GM19043 (cell line): Measurements from ENCODE around the gene PRX.
"Not testable (repeated sequence)": the region's sequence is repeated elsewhere in the genome, so short reads cannot be mapped to it uniquely, and the experiment has no call there.

Experiments used
- ATAC-seq: cut with Tn5 transposase; IDR thresholded peaks from one replicate; pipeline ENCODE4 v1.9.1; 2021; ENCODE audit warnings: low read depth; ENCODE audit not compliant: unreplicated experiment

The PRX gene

GRCh38 chr19:40442328-40443130 is 29.4 kb upstream of the PRX start:
- no peak for ATAC-seq

- ATAC-seq: no peak
These were observed 28.6 kb upstream of the PRX start for GRCh38 chr19:40441719-40442253.

DNA sequence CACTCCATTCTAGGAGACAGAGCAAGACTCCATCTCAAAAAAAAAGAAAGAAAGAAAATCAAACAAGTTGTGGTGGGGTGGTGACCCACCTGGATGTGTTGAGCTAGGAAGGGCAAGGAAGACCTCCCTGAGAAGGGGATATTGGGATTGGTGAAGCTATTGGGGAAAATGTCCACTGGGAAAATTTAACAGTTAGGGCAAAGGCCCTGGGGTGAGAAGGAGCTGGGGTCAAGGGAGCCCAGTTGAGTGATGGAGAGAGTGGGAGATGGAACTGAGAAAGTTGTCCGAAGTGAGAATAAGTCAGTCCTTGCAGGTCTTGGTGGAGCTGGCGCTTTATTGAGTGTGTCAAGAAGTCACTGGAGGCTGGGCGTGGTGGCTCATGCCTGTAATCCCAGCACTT is 25.1 kb upstream of the PRX start:
- no peak for ATAC-seq

DNA sequence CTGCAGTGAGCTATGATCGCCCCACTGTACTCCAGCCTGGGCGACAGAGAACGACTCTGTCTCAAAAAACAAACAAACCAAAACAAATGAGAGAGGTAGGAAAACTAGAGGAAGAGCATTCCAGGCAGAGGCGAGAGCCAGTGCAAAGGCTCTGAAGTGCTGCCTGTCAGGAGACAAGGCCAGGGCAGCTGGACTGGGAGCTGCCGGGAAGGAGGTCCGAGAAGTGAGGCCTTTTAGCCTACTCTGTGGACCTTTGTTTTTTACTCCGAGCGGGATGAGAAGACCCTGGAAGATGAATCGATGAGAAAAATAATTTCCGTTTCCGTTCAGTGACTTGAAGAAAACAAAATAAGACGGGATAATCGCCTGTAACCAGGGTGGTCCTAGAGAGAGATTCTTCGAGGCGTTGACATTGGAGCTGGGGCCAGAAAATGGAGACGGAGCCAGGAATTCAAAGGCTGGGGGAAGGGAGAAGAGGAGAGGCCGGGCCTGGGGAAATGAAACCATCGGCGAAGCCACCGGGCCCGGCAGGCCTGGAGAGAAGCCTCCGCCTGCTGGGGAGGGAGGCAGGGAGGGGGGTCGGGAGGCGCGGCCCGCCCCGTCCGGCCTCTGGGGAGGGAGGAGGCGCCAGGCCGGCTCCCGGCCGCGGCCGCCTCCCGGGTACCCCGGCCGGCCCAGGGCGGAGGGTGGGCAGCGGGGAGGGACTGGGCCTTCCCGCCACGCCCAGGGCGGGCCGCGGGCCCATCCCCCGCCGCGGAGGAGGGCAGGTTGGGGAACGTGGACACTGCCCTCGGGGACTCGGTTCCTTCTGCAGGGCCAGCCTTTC is 20.4 kb upstream of the PRX start:
- ATAC-seq: peak; percentile 54

GRCh38 chr19:40432760-40433159 is 19.6 kb upstream of the PRX start:
- ATAC-seq: not testable (repeated sequence)

DNA sequence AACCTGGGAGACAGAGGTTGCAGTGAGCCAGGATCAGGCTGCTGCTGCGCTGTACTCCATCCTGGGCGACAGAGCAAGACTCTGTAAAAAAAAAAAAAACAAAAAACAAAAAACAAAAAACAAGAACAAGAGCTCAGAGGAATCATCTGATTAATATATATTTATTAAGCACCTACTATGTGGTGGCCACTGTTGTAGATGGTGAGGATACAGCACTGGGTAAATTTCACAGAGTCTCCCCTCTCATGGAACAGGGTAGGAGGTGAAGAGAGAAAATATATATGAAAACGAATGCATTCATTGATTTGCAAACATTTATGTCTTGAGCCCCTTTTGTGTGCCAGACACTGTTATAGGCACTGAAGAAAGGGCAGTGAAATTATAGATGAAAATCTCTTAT is 18.5 kb upstream of the PRX start:
- ATAC-seq: no peak

DNA sequence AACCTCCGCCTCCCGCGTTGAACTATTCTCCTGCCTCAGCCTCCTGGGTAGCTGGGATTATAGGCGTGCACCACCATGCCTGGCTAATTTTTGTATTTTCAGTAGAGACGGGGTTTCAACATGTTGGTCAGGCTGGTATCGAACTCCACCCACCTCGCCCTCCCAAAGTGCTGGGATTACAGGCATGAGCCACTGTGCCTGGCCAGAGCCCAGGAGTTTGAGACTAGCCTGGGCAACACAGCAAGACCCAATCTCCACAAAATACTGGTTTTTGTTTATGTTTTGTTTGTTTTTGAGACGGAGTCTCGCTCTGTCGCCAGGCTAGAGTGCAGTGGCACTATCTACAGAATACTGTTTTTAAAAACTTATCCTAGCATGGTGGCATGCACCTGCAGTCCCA is 17.1 kb upstream of the PRX start:
- ATAC-seq: not testable (repeated sequence)

DNA sequence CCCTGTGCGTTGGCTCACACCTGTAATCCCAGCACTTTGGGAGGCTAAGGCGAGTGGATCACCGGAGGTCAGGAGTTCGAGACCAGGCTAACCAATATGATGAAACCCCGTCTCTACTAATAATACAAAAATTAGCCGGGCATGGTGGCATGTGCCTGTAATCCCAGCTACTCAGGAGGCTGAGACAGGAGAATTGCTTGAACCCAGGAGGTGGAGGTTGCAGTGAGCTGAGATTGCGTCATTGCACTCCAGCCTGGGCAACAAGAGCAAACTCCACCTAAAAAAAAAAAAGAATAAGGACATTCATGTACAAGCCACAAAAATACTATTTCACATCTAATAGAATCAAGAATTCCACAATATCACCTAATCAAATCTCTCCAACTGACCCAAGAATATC is 15.0 kb upstream of the PRX start:
- ATAC-seq: not testable (repeated sequence)

GRCh38 chr19:40425450-40426287 is 12.5 kb upstream of the PRX start, which contains the start of gene SERTAD1:
TSS of gene SERTAD1 (minus strand) at chr19:40425992. CDS start at chr19:40423546, 2,446 bp downstream.
- peak; percentile 82 for ATAC-seq

GRCh38 chr19:40424637-40425449 is 11.7 kb upstream of the PRX start:
- ATAC-seq: no peak

- ATAC-seq: no peak
These were observed 10.8 kb upstream of the PRX start for GRCh38 chr19:40423938-40424337.

DNA sequence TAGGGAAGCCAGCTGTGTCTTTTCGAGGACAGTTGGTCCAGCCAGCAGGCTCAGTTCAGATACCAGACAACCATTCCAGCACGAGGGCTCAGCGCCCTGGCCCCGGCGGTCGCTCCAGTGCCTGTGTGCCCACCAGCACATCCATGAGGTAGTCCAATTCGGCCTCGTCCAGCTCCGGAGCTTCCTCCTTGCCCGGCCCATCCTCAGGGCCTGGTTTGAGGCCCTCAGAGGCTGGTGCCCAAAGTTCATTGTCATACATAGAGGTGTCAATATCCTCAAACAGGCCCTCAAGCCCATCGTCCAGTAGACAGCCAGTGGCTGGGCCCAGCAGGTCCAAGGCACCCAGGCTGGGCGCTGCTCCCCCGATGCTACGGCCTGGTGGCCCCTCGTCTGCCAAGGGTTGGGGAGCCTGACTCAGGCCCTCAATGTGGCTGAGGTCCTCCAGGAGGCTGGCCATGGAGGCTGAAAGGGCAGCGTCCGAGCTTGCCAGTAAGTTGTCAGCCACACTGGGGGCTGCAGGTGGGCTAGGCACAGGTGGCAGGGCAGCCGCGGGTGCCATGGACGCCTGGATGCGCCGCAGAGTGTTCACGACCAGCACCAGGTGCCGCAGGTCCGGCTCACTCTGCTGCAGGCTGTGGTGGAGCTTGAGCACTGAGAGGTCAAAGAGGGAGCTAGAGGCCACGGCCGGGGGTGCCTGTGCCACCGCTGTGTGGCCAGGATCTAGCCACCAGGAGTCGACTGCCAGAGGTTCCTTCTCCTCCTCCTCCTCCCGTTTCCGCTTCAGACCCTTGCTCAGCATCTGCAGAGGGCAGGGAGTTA is 9.8 kb upstream of the PRX start:
- ATAC-seq: no peak

GRCh38 chr19:40421993-40422747 is 9.0 kb upstream of the PRX start:
- no peak for ATAC-seq

- ATAC-seq: no peak
These were observed 7.9 kb upstream of the PRX start for GRCh38 chr19:40420766-40421765.

DNA sequence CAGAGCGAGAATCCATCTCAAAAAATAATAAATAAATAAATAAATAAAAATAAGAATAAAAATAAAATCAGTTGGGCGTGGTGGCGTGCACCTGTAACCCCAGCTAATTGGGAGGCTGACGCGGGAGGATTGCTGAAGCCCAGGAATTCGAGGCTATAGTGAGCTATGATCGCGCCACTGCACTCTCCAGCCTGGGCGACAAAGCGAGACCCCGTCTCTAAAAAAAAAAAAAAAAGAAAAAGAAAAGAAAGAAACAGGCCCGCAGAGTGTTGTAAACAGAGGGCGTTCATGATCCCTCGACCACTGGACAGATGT is 7.2 kb upstream of the PRX start:
- ATAC-seq: no peak

DNA sequence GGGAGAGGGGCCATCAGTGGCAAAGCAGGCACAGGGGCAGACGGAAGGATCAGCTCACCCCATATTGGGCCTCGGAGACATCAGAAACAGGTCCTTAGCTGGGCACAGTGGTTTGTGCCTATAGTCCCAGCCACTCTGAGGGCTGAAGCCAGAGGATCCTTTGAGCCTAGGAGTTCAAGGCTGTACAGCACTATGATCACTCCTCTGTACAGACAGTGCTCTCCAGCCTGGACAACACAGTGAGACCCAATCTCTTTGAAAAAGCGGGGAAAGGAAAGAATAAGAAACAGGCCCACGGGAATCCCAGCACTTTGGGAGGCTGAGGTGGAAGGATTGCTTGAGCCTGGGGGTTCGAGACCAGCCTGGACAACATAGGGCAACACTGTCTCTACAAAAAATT is 6.6 kb upstream of the PRX start:
- ATAC-seq: no peak

- no peak for ATAC-seq
These were observed 6.0 kb upstream of the PRX start for GRCh38 chr19:40419066-40419612.
